Breast epithelium (tissue), 4 donors: ENCODE results near the gene C2CD2L. TPM values are rescaled to one million over a fixed set of nuclear protein-coding genes. Genes with fewer than 3 reads are reported as not detected.

Source experiments
- DNase-seq, 2 donors: peaks; one replicate each; pipeline ENCODE4 v3.0.0-alpha.2; 2019; ENCODE audit warnings: low spot score in 2 of 2
- H3K27ac ChIP-seq, 2 donors: fragments of 200-600 bp; sonication (generic) in 1 of 2; one replicate each; pipeline ENCODE4 v1.5.1; 2016 to 2019; ENCODE audit warnings: mild to moderate bottlenecking in 1 of 2
- H3K27me3 ChIP-seq, 2 donors: fragments of 200-600 bp; sonication (generic) in 1 of 2; one replicate each; pipeline versions ENCODE4 v1.5.1 to v1.6.0; 2017 to 2019; ENCODE audit warnings: control low read depth in 1 of 2, mild to moderate bottlenecking in 1 of 2
- H3K36me3 ChIP-seq: fragments of 200-600 bp; one replicate; pipeline ENCODE4 v1.5.1; 2019
- H3K4me1 ChIP-seq, 2 donors: fragments of 200-600 bp; sonication (generic); one replicate each; pipeline ENCODE4 v1.5.1; 2016 to 2019; ENCODE audit warnings: control low read depth in 1 of 2
- H3K4me3 ChIP-seq, 3 donors: fragments of 200-600 bp; sonication (generic); 1 replicate in 2 of 3; 2 replicates in 1 of 3; pipeline ENCODE4 v1.5.1; 2016 to 2019; ENCODE audit warnings: mild to moderate bottlenecking in 3 of 3, moderate library complexity in 2 of 3
- H3K9me3 ChIP-seq, 2 donors: fragments of 200-600 bp; sonication (generic) in 1 of 2; one replicate each; pipeline ENCODE4 v1.5.1; 2016 to 2019; ENCODE audit warnings: control low read depth in 1 of 2
- CTCF ChIP-seq, 3 donors: fragments of 450-650 bp; IDR thresholded peaks; one replicate each; pipeline ENCODE4 v1.5.1; 2016 to 2017; ENCODE audit warnings: antibody characterized with exemption in 3 of 3, mild to moderate bottlenecking in 3 of 3, moderate library complexity in 3 of 3
- POLR2A ChIP-seq: fragments of 450-650 bp; IDR thresholded peaks from one replicate; pipeline ENCODE4 v1.6.1; 2016; ENCODE audit warnings: antibody characterized with exemption, mild to moderate bottlenecking, moderate library complexity
- POLR2AphosphoS5 ChIP-seq, 3 donors: sonication (generic); formaldehyde crosslinking; IDR thresholded peaks; one replicate each; pipeline ENCODE4 v1.6.1; 2017; ENCODE audit warnings: antibody characterized with exemption in 3 of 3
- intact Hi-C: fragments of 100-400 bp; cut with DNase I; formaldehyde crosslinking; loops from one replicate; pipeline ENCODE4 v1.15.1; 2023; ENCODE audit warnings: low total_unique reads
- total RNA-seq, 3 donors: library from RNA; depleted of rRNA; stranded (reverse); fragments of >200 nt; gene quantifications; one replicate each; pipeline ENCODE4 v1.1.0, GENCODE V29; 2016

C2CD2L gene
- total RNA-seq, 3 donors from 2014 or later: 5.1 to 6.9 (median 6.3) TPM

- no peak overlapping the region for H3K27ac ChIP-seq
- TF ChIP-seq CTCF (IDR thresholded peaks at IDR 0.05): no peak
- no peak for TF ChIP-seq POLR2A
- TF ChIP-seq POLR2AphosphoS5 (IDR thresholded peaks at IDR 0.05): no peak
- intact Hi-C loops: no loop called here
- no peaks in the 10 kb centered on the region for H3K27me3 ChIP-seq
- no peak overlapping the region for H3K4me3 ChIP-seq
- H3K36me3 ChIP-seq: no peaks in the 10 kb centered on the region
- H3K9me3 ChIP-seq: no peaks in the 10 kb centered on the region
- DNase-seq: no peak
- H3K4me1 ChIP-seq: peaks cover 7 to 13% of the 10 kb centered on the region in 2 donors
Observed at GRCh38 chr11:119088406-119088805, 18.7 kb upstream of the C2CD2L start.

GRCh38 chr11:119089319-119089718 lies 17.8 kb upstream of the C2CD2L start:
- Histone ChIP-seq H3K27me3 (no peaks in the 10 kb centered on the region), H3K4me3 (no peak overlapping the region), H3K4me1 (peaks cover 10 to 13% of the 10 kb centered on the region in 2 donors), H3K27ac (no peak overlapping the region), H3K36me3 (no peaks in the 10 kb centered on the region), H3K9me3 (no peaks in the 10 kb centered on the region)
- DNase-seq: no peak
- intact Hi-C loops: no loop called here
- TF ChIP-seq POLR2AphosphoS5 (IDR thresholded peaks at IDR 0.05): no peak
- TF ChIP-seq CTCF (IDR thresholded peaks at IDR 0.05): no peak
- TF ChIP-seq POLR2A: no peak

- DNase-seq: no peak
- TF ChIP-seq CTCF (IDR thresholded peaks at IDR 0.05) (no peak), POLR2AphosphoS5 (IDR thresholded peaks at IDR 0.05) (no peak), POLR2A (no peak)
- Histone ChIP-seq H3K27me3 (no peaks in the 10 kb centered on the region), H3K9me3 (no peaks in the 10 kb centered on the region), H3K4me1 (peaks cover 6% of the 10 kb centered on the region in 2 donors), H3K27ac (no peak overlapping the region), H3K36me3 (no peaks in the 10 kb centered on the region), H3K4me3 (no peak overlapping the region)
- intact Hi-C loops: no loop called here
Observed at GRCh38 chr11:119091178-119091577, 16.0 kb upstream of the C2CD2L start.

- DNase-seq: no peak
- H3K36me3 ChIP-seq: peaks cover 3% of the 10 kb centered on the region
- no peak overlapping the region for H3K27ac ChIP-seq
- peaks cover 6% of the 10 kb centered on the region in 2 donors for H3K4me1 ChIP-seq
- intact Hi-C loops: no loop called here
- no peaks in the 10 kb centered on the region for H3K27me3 ChIP-seq
- TF ChIP-seq POLR2A (no peak), CTCF (IDR thresholded peaks at IDR 0.05) (no peak), POLR2AphosphoS5 (IDR thresholded peaks at IDR 0.05) (no peak)
- no peaks in the 10 kb centered on the region for H3K9me3 ChIP-seq
- no peak overlapping the region for H3K4me3 ChIP-seq
Observed at GRCh38 chr11:119091966-119092879, 14.9 kb upstream of the C2CD2L start.
